ENCODE results near the gene GET4. TPM values are rescaled to one million over a fixed set of nuclear protein-coding genes. Genes with fewer than 3 reads are reported as not detected.

GET4 gene
- total and polyA plus RNA-seq, 10 of the 15 experiments (the other 5 are each of a cell fraction or from before 2014, with no cell fraction given): 0.66 to 73.8 (median 34.0) TPM

- 88% methylated on average over 9 of the region's 9 CpGs for WGBS (ENCODE audit: insufficient coverage, insufficient replicate concordance, low lambda C conversion rate, missing lambda C conversion rate)
- Histone ChIP-seq H3K27me3 (replicated peaks in 1 of 2; ENCODE audit: control insufficient read depth in 2 of 2, insufficient read depth in 2 of 2, low read length in 1 of 2) (no peaks in the 10 kb centered on the region), H3K79me2 (ENCODE audit: control insufficient read depth, insufficient read depth, low read length) (peaks cover 22% of the 10 kb centered on the region), H3K4me3 (no peak overlapping the region), H4K20me1 (ENCODE audit: control insufficient read depth, insufficient read depth) (no peaks in the 10 kb centered on the region), H3K9me3 (replicated peaks; ENCODE audit: control insufficient read depth, insufficient read depth, low read length) (no peaks in the 10 kb centered on the region), H3K27ac (ENCODE audit: control insufficient read depth, insufficient read depth) (no peak overlapping the region), H2AFZ (ENCODE audit: control insufficient read depth, low read depth, low read length) (no peak overlapping the region), H3K4me1 (ENCODE audit: control insufficient read depth, insufficient read depth, low read length) (no peaks in the 10 kb centered on the region; the same call in 1 of the 2 replicates), H3K4me2 (ENCODE audit: control insufficient read depth, insufficient read depth) (no peak overlapping the region), H3K9ac (ENCODE audit: control insufficient read depth, insufficient read depth, low read length) (no peak overlapping the region), H3K36me3 (ENCODE audit: control insufficient read depth in 2 of 2, insufficient read depth in 2 of 2, low read length in 1 of 2) (peaks cover 3 to 14% of the 10 kb centered on the region in 2 experiments; a peak in 3 of 4 replicates)
- DNase-seq (ENCODE audit: low read depth, low spot score) (no peak), ATAC-seq (no peak), FAIRE-seq (no peak)
- ChIA-PET SMC1A (ENCODE audit: uncharacterized antibody, unreplicated experiment) (interaction anchor here (0.8 to 2.5 kb wide), 7 partner anchors 31 to 88 kb away, joined by 3 to 18 read pairs (median 5); partner anchors contain the start of gene SUN1), RAD21 (ENCODE audit: unreplicated experiment) (interaction anchor here (0.6 to 1.5 kb wide), 7 partner anchors 42 to 155 kb away, joined by 3 to 11 read pairs (median 3); partner anchors contain the start of gene COX19), CTCF (interaction anchor here (0.6 to 3.4 kb wide), 26 partner anchors 7 to 557 kb away, joined by 3 to 79 read pairs (median 4); partner anchors contain the start of gene SUN1), POLR2A (no interaction called here)
- in situ Hi-C loops (cut with MboI): loop anchor here (5.0 kb wide), 2 partner anchors 87 to 557 kb away; no protein-coding TSS in a partner anchor
- BruUV-seq (replicated peaks): no TSS peak
- intact Hi-C loops (cut with micrococcal nuclease; ENCODE audit: unreplicated experiment): loop anchor here (5.0 to 10.0 kb wide), 3 partner anchors 57 to 349 kb away; no protein-coding TSS in a partner anchor
- TF ChIP-seq BCL11A (IDR thresholded peaks at IDR 0.05; ENCODE audit: low read depth, low read length) (no peak), TCF7 (IDR thresholded peaks at IDR 0.05; ENCODE audit: borderline replicate concordance) (no peak), CREM (IDR thresholded peaks at IDR 0.05; ENCODE audit: low read depth) (no peak), IRF3 (IDR thresholded peaks at IDR 0.05) (no peak), POLR2AphosphoS5 (IDR thresholded peaks at IDR 0.05; ENCODE audit: low read length) (no peak), CHD1 (IDR thresholded peaks at IDR 0.05; ENCODE audit: low read depth, low read length) (no peak), JUND (IDR thresholded peaks at IDR 0.05; ENCODE audit: low read depth, low read length) (no peak), PML (IDR thresholded peaks at IDR 0.05; ENCODE audit: low read length) (no peak), ZNF274 (IDR thresholded peaks at IDR 0.05; ENCODE audit: insufficient read depth, insufficient read length) (no peak), RAD21 (IDR thresholded peaks at IDR 0.05; ENCODE audit: insufficient read depth, low read depth, low read length) (no peak), IRF4 (IDR thresholded peaks at IDR 0.05; ENCODE audit: low read depth, low read length) (no peak), PAX8 (IDR thresholded peaks at IDR 0.05) (no peak), ZNF622 (IDR thresholded peaks at IDR 0.05) (no peak), USF2 (IDR thresholded peaks at IDR 0.05; ENCODE audit: borderline replicate concordance, low read depth, low read length) (no peak), MYB (IDR thresholded peaks at IDR 0.05; ENCODE audit: borderline replicate concordance, low read depth, low read length) (no peak)
These were observed 2.2 kb upstream of the GET4 start for GRCh38 chr7:874031-874749.
